Panc1 (cell line): ENCODE results near the gene OR51G1. TPM values are rescaled to one million over a fixed set of nuclear protein-coding genes. Genes with fewer than 3 reads are reported as not detected.

ENCODE experiments used
- ATAC-seq: fragments of 200-7000 bp; cut with Tn5 transposase; 2 replicates; pipeline ENCODE4 v1.9.1; 2020; ENCODE audit warnings: mild to moderate bottlenecking, moderate library complexity
- BruUV-seq: library from RNA; stranded (reverse); fragments of 400-500 nt; replicated peaks from 2 replicates; lab custom pipeline; 2021; lab: Mats Ljungman, UMichigan
- CTCF ChIA-PET: fragments of 300-600 bp; sonication (Branson Sonifier 250); formaldehyde crosslinking; loops from one replicate; lab custom pipeline; 2022; ENCODE audit warnings: antibody characterized with exemption; lab: Charles Lee
- POLR2A ChIA-PET: fragments of 300-600 bp; sonication (Branson Sonifier 250); formaldehyde crosslinking; loops from one replicate; lab custom pipeline; 2022; ENCODE audit warnings: antibody characterized with exemption; lab: Charles Lee
- DNase-seq: peaks from one replicate; pipeline ENCODE4 v3.0.0-alpha.2; 2010; ENCODE audit warnings: low read depth, low spot score
- H3K27ac ChIP-seq: 2 replicates; pipeline ENCODE4 v1.5.1; 2011; ENCODE audit warnings: mild to moderate bottlenecking, low read length, inconsistent platforms
- H3K27me3 ChIP-seq: fragments of 200-500 bp; sonication (Bioruptor generic); 2 replicates; pipeline ENCODE4 v1.6.0; 2014; ENCODE audit warnings: low read length, inconsistent platforms; ENCODE audit not compliant: control insufficient read depth, insufficient read depth
- H3K36me3 ChIP-seq: fragments of 200-500 bp; sonication (Bioruptor generic); 2 replicates; pipeline ENCODE4 v1.5.1; 2014; ENCODE audit warnings: inconsistent platforms, mild to moderate bottlenecking, low read length, moderate library complexity; ENCODE audit not compliant: control insufficient read depth, insufficient read depth
- H3K4me1 ChIP-seq: 2 replicates; pipeline ENCODE4 v1.5.1; 2011; ENCODE audit warnings: inconsistent platforms, mild to moderate bottlenecking, low read length, moderate library complexity; ENCODE audit not compliant: control insufficient read depth, insufficient read depth
- H3K4me3 ChIP-seq, 2 experiments: 2 replicates each; pipeline ENCODE4 v1.5.1; 2011 to 2012; ENCODE audit warnings: low read depth in 2 of 2, low read length in 2 of 2, mild to moderate bottlenecking in 2 of 2, inconsistent platforms in 1 of 2, moderate library complexity in 1 of 2
- H3K9me3 ChIP-seq: fragments of 200-500 bp; sonication (Bioruptor generic); 2 replicates; pipeline ENCODE4 v1.5.1; 2014; ENCODE audit warnings: low read depth, mild to moderate bottlenecking, inconsistent platforms, low read length, moderate library complexity; ENCODE audit not compliant: control insufficient read depth, insufficient read depth
- CTCF ChIP-seq: fragments of 450-650 bp; IDR thresholded peaks from 2 replicates; pipeline ENCODE4 v1.5.1; 2017; ENCODE audit warnings: mild to moderate bottlenecking
- POLR2AphosphoS5 ChIP-seq: IDR thresholded peaks from 2 replicates; pipeline ENCODE4 v1.6.1; 2012; ENCODE audit warnings: mild to moderate bottlenecking, low read depth, low read length, moderate library complexity
- REST ChIP-seq, 2 experiments: IDR thresholded peaks; 2 replicates each; pipeline ENCODE4 v1.6.1; 2011 to 2012; ENCODE audit warnings: low read depth in 2 of 2, control low read depth in 1 of 2, low read length in 1 of 2, mild to moderate bottlenecking in 1 of 2, moderate library complexity in 1 of 2; ENCODE audit not compliant: insufficient read depth in 1 of 2
- SIN3A ChIP-seq: IDR thresholded peaks from 2 replicates; pipeline ENCODE4 v1.6.1; 2012; ENCODE audit warnings: low read depth, mild to moderate bottlenecking, low read length, moderate library complexity, borderline replicate concordance; ENCODE audit not compliant: insufficient read depth
- TCF7L2 ChIP-seq: IDR thresholded peaks from 2 replicates; pipeline ENCODE4 v1.6.1; 2011; ENCODE audit warnings: mild to moderate bottlenecking, low read depth, low read length, inconsistent platforms
- in situ Hi-C: cut with HindIII; loops from 2 replicates; pipeline ENCODE4 v1.10.0; 2016; ENCODE audit warnings: low sequenced_read_pairs, low pct_unique_long_range_greater_than_20kb
- intact Hi-C: fragments of 100-400 bp; cut with micrococcal nuclease; formaldehyde crosslinking; loops from one replicate; pipeline ENCODE4 v1.10.0; 2022; ENCODE audit not compliant: unreplicated experiment
- total RNA-seq: library from RNA; stranded (reverse); gene quantifications from one replicate; pipeline ENCODE4 v1.2.1, GENCODE V29; 2021; ENCODE audit not compliant: unreplicated experiment

OR51G1 gene
- total RNA-seq, 1 experiment from 2014 or later: not detected

GRCh38 chr11:4926608-4927007, 2.5 kb upstream of the OR51G1 start:
- CTCF ChIA-PET: no interaction called here
- intact Hi-C loops: no loop called here

GRCh38 chr11:4922304-4922703, 1.8 kb downstream of the OR51G1 start:
- TF ChIP-seq SIN3A (no peak), REST (IDR thresholded peaks at IDR 0.05; ENCODE audit: insufficient read depth in 1 of 2, low read depth in 2 of 2, low read length in 1 of 2) (no peak), CTCF (no peak), TCF7L2 (no peak), POLR2AphosphoS5 (no peak)
- in situ Hi-C loops (no loop called here), intact Hi-C loops (no loop called here)
- CTCF ChIA-PET: no interaction called here
- H3K9me3 ChIP-seq: 0 out of 2 replicates have a peak, but pooled peaks cover 2% of the 10 kb centered on the region
- H3K36me3 ChIP-seq: no peaks in the 10 kb centered on the region
- H3K27ac ChIP-seq: no peak overlapping the region
- BruUV-seq: no TSS peak
- no peak for DNase-seq
- no peak overlapping the region for H3K4me3 ChIP-seq
- no peak for ATAC-seq
- H3K4me1 ChIP-seq: no peaks in the 10 kb centered on the region
- POLR2A ChIA-PET: no interaction called here
- no peaks in the 10 kb centered on the region for H3K27me3 ChIP-seq

More at GRCh38 chr11:4926608-4927007, 2.5 kb upstream of the OR51G1 start:
- H3K4me3 ChIP-seq: no peak overlapping the region
- H3K9me3 ChIP-seq: 0 out of 2 replicates have a peak, but pooled peaks cover 2% of the 10 kb centered on the region
- in situ Hi-C loops: no loop called here
- POLR2A ChIA-PET: no interaction called here
- H3K36me3 ChIP-seq: no peaks in the 10 kb centered on the region
- no TSS peak for BruUV-seq
- TF ChIP-seq SIN3A: no peak
- no peak for TF ChIP-seq REST (IDR thresholded peaks at IDR 0.05; ENCODE audit: insufficient read depth in 1 of 2, low read depth in 2 of 2, low read length in 1 of 2)
- no peak for TF ChIP-seq CTCF
- TF ChIP-seq TCF7L2: no peak
- no peak for TF ChIP-seq POLR2AphosphoS5
- no peaks in the 10 kb centered on the region for H3K4me1 ChIP-seq
- no peaks in the 10 kb centered on the region for H3K27me3 ChIP-seq
- no peak for ATAC-seq
- no peak for DNase-seq
- H3K27ac ChIP-seq: no peak overlapping the region
